Measurements from ENCODE around the gene UBE2G2. TPM values are rescaled to one million over a fixed set of nuclear protein-coding genes. Genes with fewer than 3 reads are reported as not detected.

The UBE2G2 gene
- total RNA-seq, 2 donors from 2014 or later: 85.2 to 95.6 TPM

DNA sequence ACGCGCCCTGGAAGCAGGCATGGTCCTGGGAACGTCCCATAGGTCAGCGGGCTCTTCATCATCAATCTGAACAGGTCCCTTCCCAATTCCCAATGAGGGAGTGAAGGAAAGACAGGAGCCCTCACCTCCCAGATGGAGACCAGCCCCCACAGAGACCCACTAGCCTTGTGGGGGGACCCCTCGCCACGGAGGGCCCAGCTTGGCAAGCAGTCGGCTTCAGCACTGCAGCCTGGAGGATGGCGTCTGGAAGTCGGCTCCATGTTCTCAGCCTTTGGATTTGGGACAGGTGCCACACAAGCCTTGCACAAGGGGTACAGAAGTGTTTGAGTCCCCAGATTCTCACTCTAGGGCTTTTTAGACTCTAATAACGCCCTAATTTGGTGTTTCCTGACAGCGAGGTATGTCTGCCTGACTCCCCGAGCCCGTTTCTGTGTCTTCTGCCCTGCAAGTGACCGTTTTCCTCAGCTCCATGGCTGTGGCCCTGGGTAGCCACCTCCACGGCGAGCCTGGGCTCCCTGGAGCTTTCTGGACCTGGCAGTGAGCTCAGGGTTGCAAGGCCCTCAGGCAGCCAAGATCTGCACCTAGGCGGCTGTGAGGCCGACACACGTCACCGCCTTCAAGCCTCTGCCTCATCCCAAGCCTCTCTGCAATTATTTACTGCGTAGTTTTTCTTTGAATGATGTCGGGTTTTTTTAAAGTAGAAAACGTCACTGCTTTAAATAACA lies 41.3 kb upstream of the UBE2G2 start:
- no peaks in the 10 kb centered on the region for H3K9me3 Mint-ChIP-seq
- ATAC-seq (replicated peaks in 1 of 2): no peak
- H3K27me3 Mint-ChIP-seq (ENCODE audit: low read depth): no peaks in the 10 kb centered on the region
- no peak overlapping the region for H3K27ac Mint-ChIP-seq
- no peak overlapping the region for H3K4me3 Mint-ChIP-seq
- peaks cover 9% of the 10 kb centered on the region for H3K4me1 Mint-ChIP-seq (ENCODE audit: low read depth)
- DNase-seq: no peak
- no peaks in the 10 kb centered on the region for H3K36me3 Mint-ChIP-seq (ENCODE audit: insufficient read depth in 2 of 2)

DNA sequence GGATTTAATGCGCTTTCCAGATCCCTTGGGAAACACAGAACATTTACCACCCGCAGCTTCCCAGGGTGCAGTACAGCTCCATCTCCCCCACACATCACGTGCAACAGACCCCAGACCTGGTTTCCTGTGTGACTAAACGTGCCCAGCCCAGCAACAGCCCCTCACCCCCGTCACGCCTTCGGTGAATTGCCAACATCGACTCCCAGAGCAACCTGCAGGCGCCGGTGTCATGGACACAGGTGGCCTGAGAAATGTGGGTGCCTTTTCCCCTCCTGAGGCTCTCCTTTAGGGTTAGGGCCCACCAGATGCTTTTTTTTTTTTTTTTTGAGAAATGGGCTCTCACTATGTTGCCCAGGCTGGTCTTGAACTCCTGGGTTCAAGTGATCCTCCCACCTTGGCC lies 40.5 kb upstream of the UBE2G2 start:
- H3K27me3 Mint-ChIP-seq (ENCODE audit: low read depth): no peaks in the 10 kb centered on the region
- H3K4me1 Mint-ChIP-seq (ENCODE audit: low read depth): peaks cover 9% of the 10 kb centered on the region
- no peaks in the 10 kb centered on the region for H3K9me3 Mint-ChIP-seq
- H3K36me3 Mint-ChIP-seq (ENCODE audit: insufficient read depth in 2 of 2): no peaks in the 10 kb centered on the region
- DNase-seq (no peak), ATAC-seq (replicated peaks in 1 of 2) (no peak)
- no peak overlapping the region for H3K4me3 Mint-ChIP-seq
- H3K27ac Mint-ChIP-seq: no peak overlapping the region

DNA sequence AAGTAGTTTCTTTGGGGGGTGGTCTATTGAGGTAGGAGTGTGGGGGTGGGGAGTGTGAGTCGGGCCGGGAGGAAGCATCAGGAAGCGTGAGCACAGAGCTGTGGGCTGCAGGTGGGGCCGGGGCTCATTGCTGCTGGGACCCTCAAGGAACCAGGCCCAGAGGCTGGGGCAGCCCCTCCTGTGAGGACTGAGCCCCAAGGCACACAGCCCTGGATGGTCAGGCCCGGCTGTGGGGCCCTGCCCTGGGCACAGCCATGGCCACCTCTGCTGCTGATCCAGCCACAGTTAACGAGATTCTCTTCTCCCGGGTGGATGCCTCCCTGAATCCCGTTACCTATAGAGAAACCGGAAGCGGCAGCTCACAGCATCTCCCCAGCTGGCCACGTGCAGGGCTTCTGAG lies 39.2 kb upstream of the UBE2G2 start:
- Mint-ChIP-seq H3K27ac (no peak overlapping the region), H3K4me1 (ENCODE audit: low read depth) (no peaks in the 10 kb centered on the region), H3K27me3 (ENCODE audit: low read depth) (no peaks in the 10 kb centered on the region), H3K4me3 (no peak overlapping the region), H3K36me3 (ENCODE audit: insufficient read depth in 2 of 2) (no peaks in the 10 kb centered on the region), H3K9me3 (no peaks in the 10 kb centered on the region)
- ATAC-seq (replicated peaks in 1 of 2) (no peak), DNase-seq (no peak)

DNA sequence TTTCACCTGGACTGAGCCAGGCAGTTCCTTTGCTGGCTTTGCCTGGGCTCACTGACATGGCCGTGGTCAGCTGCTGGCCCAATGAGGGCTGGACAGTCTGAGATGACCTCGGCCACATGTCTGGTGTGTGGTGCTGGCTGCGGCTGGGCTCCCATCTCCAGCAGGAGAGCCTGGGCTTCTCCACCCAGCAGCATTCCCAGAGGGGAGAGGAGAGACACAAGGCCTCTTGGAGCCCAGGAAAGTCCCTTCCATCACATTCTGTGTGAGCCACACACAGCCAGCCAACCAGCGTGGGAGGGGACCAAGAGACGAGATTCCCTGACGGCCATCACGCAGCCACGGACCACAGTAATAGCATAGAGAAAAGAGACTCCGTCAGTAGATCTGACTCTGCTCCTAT lies 37.3 kb upstream of the UBE2G2 start:
- Mint-ChIP-seq H3K27ac (no peak overlapping the region), H3K4me1 (ENCODE audit: low read depth) (no peaks in the 10 kb centered on the region), H3K27me3 (ENCODE audit: low read depth) (no peaks in the 10 kb centered on the region), H3K4me3 (no peak overlapping the region), H3K36me3 (ENCODE audit: insufficient read depth in 2 of 2) (no peaks in the 10 kb centered on the region), H3K9me3 (no peaks in the 10 kb centered on the region)
- ATAC-seq (replicated peaks in 1 of 2) (no peak), DNase-seq (no peak)

DNA sequence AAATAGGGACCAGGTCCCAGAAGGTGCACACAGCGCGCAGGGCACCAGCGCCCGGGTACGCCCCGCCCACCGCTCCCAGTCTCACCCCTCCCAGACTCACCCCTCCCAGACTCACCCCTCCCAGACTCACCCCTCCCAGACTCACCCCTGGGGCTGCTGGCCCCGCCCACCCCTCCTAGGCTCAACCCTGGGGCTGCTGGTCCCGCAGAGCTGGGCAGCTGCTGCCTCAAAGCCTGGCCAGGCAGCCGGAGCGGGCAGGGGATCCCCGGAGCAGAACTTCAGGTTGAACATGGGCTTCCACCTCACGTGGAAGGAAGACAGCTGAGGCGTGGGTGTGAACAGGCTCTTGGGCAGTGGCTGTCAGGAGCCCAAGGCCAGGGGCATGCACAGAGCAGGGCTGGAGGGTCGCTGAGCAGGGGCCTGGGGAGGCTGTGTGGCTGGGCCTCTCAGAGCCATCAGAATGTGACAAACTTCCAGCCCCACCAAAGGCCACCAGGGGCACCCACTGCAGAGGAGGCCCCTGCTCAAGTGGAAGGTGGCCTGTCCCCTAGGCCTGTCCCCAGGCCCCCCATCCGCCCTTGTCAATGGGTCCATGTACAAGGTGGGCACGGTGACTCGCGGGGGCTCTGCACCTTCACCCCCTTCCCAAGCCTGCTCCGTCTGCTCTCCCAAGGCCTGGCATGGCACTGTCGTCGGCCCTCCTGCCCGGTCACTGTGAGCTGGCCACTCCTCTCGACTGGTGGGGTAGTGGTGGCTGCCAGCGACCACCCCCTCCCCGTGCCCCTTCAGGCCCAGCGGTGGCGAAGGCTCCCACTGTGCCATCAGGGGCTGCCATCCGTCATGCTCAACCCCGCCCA lies 36.6 kb upstream of the UBE2G2 start:
- DNase-seq (no peak), ATAC-seq (replicated peaks in 1 of 2) (no peak)
- no peak overlapping the region for H3K4me3 Mint-ChIP-seq
- H3K4me1 Mint-ChIP-seq (ENCODE audit: low read depth): no peaks in the 10 kb centered on the region
- H3K27ac Mint-ChIP-seq: no peak overlapping the region
- H3K36me3 Mint-ChIP-seq (ENCODE audit: insufficient read depth in 2 of 2): no peaks in the 10 kb centered on the region
- H3K9me3 Mint-ChIP-seq: no peaks in the 10 kb centered on the region
- H3K27me3 Mint-ChIP-seq (ENCODE audit: low read depth): no peaks in the 10 kb centered on the region

DNA sequence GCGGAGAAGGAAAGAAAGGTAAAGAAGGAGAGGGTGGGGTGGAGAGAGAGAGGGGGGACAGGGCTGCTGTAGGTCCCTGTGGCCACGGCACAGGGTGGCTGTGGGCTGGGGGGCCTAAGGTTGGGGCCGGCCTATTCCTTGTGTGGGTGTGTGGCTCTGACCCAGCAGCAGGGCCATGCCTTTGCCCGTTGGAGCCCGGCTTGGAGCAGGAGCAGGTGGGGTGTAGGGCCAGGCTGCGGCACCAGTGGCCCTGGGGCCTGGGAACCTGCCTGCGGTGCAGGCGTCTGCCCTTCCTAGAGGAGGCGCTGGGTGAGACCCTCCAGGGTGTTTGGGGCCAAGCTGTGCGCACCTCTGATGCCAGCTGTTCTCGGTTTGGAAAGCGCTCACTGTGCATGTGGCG lies 35.9 kb upstream of the UBE2G2 start:
- DNase-seq (no peak), ATAC-seq (replicated peaks in 1 of 2) (no peak)
- Mint-ChIP-seq H3K27ac (no peak overlapping the region), H3K27me3 (ENCODE audit: low read depth) (no peaks in the 10 kb centered on the region), H3K4me3 (no peak overlapping the region), H3K9me3 (no peaks in the 10 kb centered on the region), H3K4me1 (ENCODE audit: low read depth) (no peaks in the 10 kb centered on the region), H3K36me3 (ENCODE audit: insufficient read depth in 2 of 2) (no peaks in the 10 kb centered on the region)

DNA sequence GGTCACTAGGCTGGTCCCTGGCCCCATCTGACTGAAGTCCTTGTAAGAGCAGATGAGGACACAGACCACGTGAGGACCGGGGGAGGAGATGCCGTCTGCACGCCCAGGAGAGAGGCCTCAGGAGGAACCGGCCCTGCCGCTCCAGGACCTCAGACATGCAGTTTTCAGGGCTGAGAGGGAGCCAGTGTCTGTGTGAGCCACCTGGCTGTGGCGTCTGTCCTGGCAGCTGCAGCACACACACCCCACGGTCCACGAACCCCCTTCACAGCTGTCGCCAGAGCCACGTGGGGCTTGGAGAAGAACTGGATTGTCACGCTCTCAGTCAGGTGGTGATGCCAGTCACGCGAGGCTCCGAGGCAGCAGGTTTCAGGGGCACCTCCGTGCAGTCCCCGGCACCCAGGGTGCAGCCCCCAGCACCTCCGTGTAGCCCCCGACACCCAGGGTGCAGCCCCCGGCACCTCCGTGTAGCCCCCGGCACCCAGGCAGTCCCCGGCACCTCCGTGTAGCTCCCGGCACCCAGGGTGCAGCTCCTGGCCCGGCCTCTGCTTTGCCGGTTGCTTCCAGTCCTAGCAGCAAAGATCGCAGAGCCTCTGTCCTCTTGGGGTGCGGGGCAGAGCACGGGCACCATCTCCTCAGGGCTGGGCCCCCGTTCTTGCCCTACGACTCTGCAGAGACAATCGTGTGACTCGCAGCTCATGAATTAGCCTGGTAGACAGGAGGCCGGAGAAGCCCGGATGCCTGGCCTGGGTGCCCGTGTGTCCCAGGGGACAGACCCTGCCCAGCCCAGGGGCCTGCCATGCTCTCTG lies 35.2 kb upstream of the UBE2G2 start:
- H3K4me1 Mint-ChIP-seq (ENCODE audit: low read depth): no peaks in the 10 kb centered on the region
- ATAC-seq (replicated peaks in 1 of 2) (no peak), DNase-seq (no peak)
- H3K27ac Mint-ChIP-seq: no peak overlapping the region
- H3K9me3 Mint-ChIP-seq: no peaks in the 10 kb centered on the region
- H3K27me3 Mint-ChIP-seq (ENCODE audit: low read depth): no peaks in the 10 kb centered on the region
- H3K4me3 Mint-ChIP-seq: no peak overlapping the region
- H3K36me3 Mint-ChIP-seq (ENCODE audit: insufficient read depth in 2 of 2): no peaks in the 10 kb centered on the region

DNA sequence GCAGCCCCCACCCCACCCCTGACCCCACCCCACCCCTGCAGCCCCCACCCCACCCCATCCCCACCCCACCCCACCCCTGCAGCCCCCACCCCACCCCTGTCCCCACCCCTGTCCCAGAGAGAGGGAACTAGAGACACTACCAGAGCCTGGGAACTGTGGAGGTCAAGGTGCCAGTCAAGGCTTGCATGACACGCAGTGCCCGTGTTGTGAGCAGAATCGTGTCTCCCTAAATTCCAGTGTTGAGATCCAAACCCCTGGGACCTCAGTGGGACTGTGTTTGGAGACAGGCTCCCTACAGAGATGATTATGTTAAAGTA lies 34.7 kb upstream of the UBE2G2 start:
- no peak for ATAC-seq (replicated peaks in 1 of 2)
- Mint-ChIP-seq H3K27ac (no peak overlapping the region), H3K9me3 (no peaks in the 10 kb centered on the region), H3K4me3 (no peak overlapping the region), H3K27me3 (ENCODE audit: low read depth) (no peaks in the 10 kb centered on the region), H3K36me3 (ENCODE audit: insufficient read depth in 2 of 2) (no peaks in the 10 kb centered on the region), H3K4me1 (ENCODE audit: low read depth) (peaks cover 3% of the 10 kb centered on the region)
- DNase-seq: no peak

DNA sequence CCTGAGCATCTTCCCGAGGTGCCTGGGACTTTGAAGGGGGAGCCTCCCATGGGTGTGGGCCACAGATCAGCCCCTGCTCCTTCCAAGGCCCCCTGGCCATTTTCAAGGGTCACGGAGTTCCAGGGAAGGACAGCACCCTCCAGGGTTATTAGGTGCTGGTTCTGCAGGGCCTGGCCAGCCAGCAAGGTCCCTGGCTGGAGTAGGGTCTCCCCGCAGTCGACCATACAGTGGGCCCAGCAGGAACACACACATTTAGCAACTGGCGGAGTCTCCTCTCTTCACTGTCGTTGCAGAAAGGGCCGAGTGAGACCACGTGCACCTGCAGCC lies 34.0 kb upstream of the UBE2G2 start:
- Mint-ChIP-seq H3K4me3 (no peak overlapping the region), H3K27me3 (ENCODE audit: low read depth) (no peaks in the 10 kb centered on the region)

DNA sequence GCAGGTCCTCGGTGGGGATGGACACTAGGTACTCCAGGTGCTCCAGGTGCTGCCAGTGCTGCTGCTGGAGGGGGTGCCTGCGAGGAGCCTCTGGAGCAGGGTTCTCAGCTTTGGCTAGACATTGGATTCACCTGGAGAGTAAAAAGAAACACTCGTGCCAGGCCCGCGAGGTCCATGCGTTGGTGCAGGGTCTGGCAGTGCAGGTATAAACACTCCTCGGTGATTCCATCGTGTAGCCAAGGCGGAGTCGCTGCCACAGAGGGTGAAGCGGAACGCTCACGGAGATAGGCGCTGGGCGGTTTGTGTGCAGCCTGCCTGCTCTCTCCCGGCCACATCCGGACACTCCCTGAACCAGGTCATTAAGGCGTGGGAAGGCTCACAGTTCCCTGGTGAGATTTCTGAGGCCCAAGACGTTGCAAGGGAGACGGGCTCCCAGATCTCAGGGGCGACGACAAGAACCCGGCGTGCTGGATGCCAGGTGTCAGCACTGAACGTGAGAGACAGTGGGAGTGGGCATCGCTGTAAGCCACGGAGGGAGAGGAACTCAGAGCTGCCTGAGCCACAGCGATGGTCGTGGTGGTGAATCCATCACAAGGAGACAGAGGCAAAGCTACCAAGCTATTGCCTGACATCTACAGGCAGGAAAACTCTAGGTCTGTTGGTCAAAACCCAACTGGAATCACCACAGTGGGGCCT lies 33.5 kb upstream of the UBE2G2 start:
- Mint-ChIP-seq H3K4me1 (ENCODE audit: low read depth) (peaks cover 10% of the 10 kb centered on the region), H3K27ac (no peak overlapping the region), H3K27me3 (ENCODE audit: low read depth) (no peaks in the 10 kb centered on the region), H3K9me3 (no peaks in the 10 kb centered on the region), H3K4me3 (no peak overlapping the region), H3K36me3 (ENCODE audit: insufficient read depth in 2 of 2) (no peaks in the 10 kb centered on the region)
- DNase-seq (no peak), ATAC-seq (replicated peaks in 1 of 2) (no peak)

More for the DNA sequence above, 34.0 kb upstream of the UBE2G2 start:
- Mint-ChIP-seq H3K4me1 (ENCODE audit: low read depth) (peaks cover 8% of the 10 kb centered on the region), H3K36me3 (ENCODE audit: insufficient read depth in 2 of 2) (no peaks in the 10 kb centered on the region), H3K9me3 (no peaks in the 10 kb centered on the region), H3K27ac (no peak overlapping the region)
- no peak for DNase-seq
- no peak for ATAC-seq (replicated peaks in 1 of 2)

DNA sequence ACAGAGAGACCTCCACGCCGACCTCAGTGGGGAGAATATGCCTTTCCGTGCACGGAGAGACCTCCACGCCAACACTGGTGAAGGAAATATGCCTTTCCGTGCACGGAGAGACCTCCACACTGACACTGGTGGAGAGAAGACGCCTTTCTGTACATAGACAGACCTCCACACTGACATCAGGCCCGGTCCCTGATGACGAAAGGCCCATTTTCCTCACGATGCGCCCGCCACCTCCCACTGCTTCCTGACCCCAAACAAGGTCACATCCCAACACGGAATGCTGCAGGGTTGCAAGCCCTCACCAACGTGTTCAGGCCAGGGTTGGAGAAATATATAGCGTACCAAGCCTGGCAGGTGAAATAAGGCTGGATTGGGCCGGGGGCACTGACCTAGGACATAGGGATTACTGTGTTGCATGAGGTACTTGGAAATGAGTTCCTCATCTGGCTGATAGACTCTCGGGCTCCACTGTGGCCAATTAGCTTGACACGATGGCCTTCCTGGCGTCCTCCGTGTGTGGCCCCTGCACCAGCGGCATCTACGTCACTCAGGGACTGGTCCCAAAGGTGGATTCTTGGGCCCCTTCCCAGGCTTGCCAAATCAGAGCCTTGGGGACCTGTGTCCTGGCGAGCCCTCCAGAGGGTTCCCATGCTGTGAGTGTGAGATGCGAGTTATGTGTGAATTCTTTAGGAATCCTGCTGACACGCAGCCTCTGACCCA lies 32.8 kb upstream of the UBE2G2 start:
- Mint-ChIP-seq H3K4me1 (ENCODE audit: low read depth) (peaks cover 18% of the 10 kb centered on the region), H3K36me3 (ENCODE audit: insufficient read depth in 2 of 2) (no peaks in the 10 kb centered on the region), H3K4me3 (no peak overlapping the region), H3K27ac (no peak overlapping the region), H3K9me3 (no peaks in the 10 kb centered on the region), H3K27me3 (ENCODE audit: low read depth) (no peaks in the 10 kb centered on the region)
- DNase-seq: no peak
- no peak for ATAC-seq (replicated peaks in 1 of 2)

DNA sequence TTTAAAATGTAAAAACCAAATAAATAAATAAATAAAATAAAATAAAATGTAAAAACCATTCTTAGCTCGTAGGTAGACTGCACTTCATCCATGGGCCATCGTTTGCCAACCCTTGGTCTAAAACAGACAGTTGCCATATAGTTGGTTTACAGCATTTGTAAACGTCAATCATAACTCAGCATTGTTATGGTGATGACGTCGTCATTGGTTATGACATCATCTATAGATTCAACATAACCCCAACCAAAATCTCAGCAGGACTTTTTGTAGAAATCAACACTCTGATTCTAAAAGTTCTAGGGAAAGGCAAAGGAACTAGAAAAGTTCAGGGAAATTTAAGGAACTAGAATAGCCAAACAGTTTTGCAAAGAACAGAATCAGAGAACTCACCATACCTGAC lies 32.0 kb upstream of the UBE2G2 start:
- Mint-ChIP-seq H3K36me3 (ENCODE audit: insufficient read depth in 2 of 2) (peaks cover under 1 to 2% of the 10 kb centered on the region in 2 donors), H3K9me3 (peaks cover 0 to 4% of the 10 kb centered on the region in 2 donors), H3K4me3 (no peak overlapping the region), H3K4me1 (ENCODE audit: low read depth) (peaks cover 22% of the 10 kb centered on the region), H3K27ac (no peak overlapping the region), H3K27me3 (ENCODE audit: low read depth) (no peaks in the 10 kb centered on the region)
- DNase-seq: no peak
- ATAC-seq (replicated peaks in 1 of 2): no peak

Measured in activated T-cell treated with anti-CD3 and anti-CD28 coated beads, Interleukin-2, amount 50 U/mL, for 72 hours (primary cell).